ENCODE measurements around the gene SRGN.
A peak's percentile ranks its signal among the peaks of the same experiment; 100 is the strongest.
"Not testable (repeated sequence)": the region's sequence is repeated elsewhere in the genome, so short reads cannot be mapped to it uniquely, and the experiment has no call there.

The SRGN gene

GRCh38 chr10:69123747-69124562, 36.1 kb downstream of the SRGN start, which contains the start of gene VPS26A:
VPS26A (plus strand) TSS chr10:69124178; CDS start chr10:69124278, 100 bp downstream.
- peak; percentile 93 for DNase-seq (ENCODE audit: low read depth)
- in situ Hi-C loops (cut with HindIII; ENCODE audit: low sequenced_read_pairs), result no loop called here
- no peak for TF ChIP-seq CTCF (IDR thresholded peaks at IDR 0.05; ENCODE audit: low read depth, low read length, missing control alignments)
- peak within 1 kb of the TSS; percentile 80 for H3K4me3 ChIP-seq (ENCODE audit: low read depth, low read length)

GRCh38 chr10:69124563-69125268, 36.8 kb downstream of the SRGN start:
- in situ Hi-C loops (cut with HindIII; ENCODE audit: low sequenced_read_pairs), result no loop called here
- peak; percentile 9 for DNase-seq (ENCODE audit: low read depth)
- TF ChIP-seq CTCF (IDR thresholded peaks at IDR 0.05; ENCODE audit: low read depth, low read length, missing control alignments), result no peak
- H3K4me3 ChIP-seq (ENCODE audit: low read depth, low read length), result peak overlapping the region; percentile 80

- H3K4me3 ChIP-seq (ENCODE audit: low read depth, low read length), result peak overlapping the region; percentile 80
- no peak for TF ChIP-seq CTCF (IDR thresholded peaks at IDR 0.05; ENCODE audit: low read depth, low read length, missing control alignments)
- DNase-seq (ENCODE audit: low read depth), result no peak
- in situ Hi-C loops (cut with HindIII; ENCODE audit: low sequenced_read_pairs), result no loop called here
Measured at GRCh38 chr10:69125554-69125953, 37.7 kb downstream of the SRGN start.

- no peak for DNase-seq (ENCODE audit: low read depth)
- in situ Hi-C loops (cut with HindIII; ENCODE audit: low sequenced_read_pairs), result no loop called here
- no peak for TF ChIP-seq CTCF (IDR thresholded peaks at IDR 0.05; ENCODE audit: low read depth, low read length, missing control alignments)
Measured at GRCh38 chr10:69130251-69130650, 42.3 kb downstream of the SRGN start.

GRCh38 chr10:69139961-69140360, 52.1 kb downstream of the SRGN start:
- H3K4me3 ChIP-seq (ENCODE audit: low read depth, low read length), result no peak overlapping the region
- in situ Hi-C loops (cut with HindIII; ENCODE audit: low sequenced_read_pairs), result no loop called here
- no peak for DNase-seq (ENCODE audit: low read depth)
- no peak for TF ChIP-seq CTCF (IDR thresholded peaks at IDR 0.05; ENCODE audit: low read depth, low read length, missing control alignments)

More at GRCh38 chr10:69130251-69130650, 42.3 kb downstream of the SRGN start:
- no peak overlapping the region for H3K4me3 ChIP-seq (ENCODE audit: low read depth, low read length)

GRCh38 chr10:69141304-69141703, 53.4 kb downstream of the SRGN start:
- DNase-seq (ENCODE audit: low read depth), result no peak
- in situ Hi-C loops (cut with HindIII; ENCODE audit: low sequenced_read_pairs), result no loop called here
- no peak for TF ChIP-seq CTCF (IDR thresholded peaks at IDR 0.05; ENCODE audit: low read depth, low read length, missing control alignments)
- no peak overlapping the region for H3K4me3 ChIP-seq (ENCODE audit: low read depth, low read length)

GRCh38 chr10:69142074-69142473, 54.2 kb downstream of the SRGN start:
- H3K4me3 ChIP-seq (ENCODE audit: low read depth, low read length); in situ Hi-C loops (cut with HindIII; ENCODE audit: low sequenced_read_pairs); DNase-seq (ENCODE audit: low read depth): not testable (repeated sequence)
